NCI-H2196 (cell line): ENCODE results near the gene MAGOH.
"Not testable (repeated sequence)": the region's sequence is repeated elsewhere in the genome, so short reads cannot be mapped to it uniquely, and the experiment has no call there.

Experiments used
- DNase-seq: peaks from one replicate; lab custom pipeline; 2025; ENCODE audit not compliant: unreplicated experiment; lab: John Stamatoyannopoulos, UW

Gene MAGOH

DNA sequence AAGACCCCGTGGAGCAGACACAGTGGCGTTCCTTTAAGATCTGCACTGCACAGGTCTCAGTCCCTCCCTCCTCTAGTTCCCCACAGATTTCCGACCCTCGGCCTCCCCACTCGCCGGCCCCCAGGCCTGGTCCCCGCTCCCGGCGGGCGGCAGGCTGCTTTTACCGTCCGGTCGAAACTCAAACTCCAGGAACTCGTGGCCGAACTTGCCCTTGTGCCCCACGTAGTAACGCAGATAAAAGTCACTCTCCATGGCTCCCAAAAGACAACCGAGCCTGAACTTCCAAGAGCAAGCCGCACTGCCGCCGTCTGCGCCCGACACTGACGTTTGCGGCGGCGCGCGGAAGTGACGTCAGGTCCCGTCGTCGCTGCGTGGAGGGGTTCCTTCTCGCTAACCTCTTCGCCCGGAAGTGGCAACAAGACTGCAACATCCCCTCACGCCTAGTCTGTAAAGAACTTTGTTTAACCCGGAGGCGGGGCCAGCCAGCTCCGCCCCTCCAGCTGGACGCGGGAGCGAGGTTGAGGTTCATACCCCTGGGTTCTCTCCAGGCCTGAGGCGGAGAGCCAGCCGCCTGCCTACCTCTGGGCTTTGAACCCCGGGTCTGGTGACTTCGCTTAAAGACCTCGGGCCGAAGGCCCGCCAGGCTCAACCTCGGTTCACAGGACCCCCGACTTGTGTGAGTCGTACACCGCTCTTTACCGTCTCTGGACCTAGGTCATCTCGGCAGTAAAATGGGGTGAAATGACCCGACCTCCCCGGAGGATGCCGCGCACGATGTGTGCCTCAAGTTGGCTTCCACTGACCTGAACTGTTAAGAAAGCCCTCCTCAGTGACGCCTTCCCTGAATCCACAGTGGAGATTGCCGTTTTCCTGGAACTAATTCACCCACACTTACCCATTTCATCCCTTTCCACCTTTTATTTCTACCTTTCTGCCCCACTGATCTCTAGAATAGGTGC is at the start of gene MAGOH:
Gene MAGOH, minus strand, starts transcription at position 322 of the 959 bp plus-strand sequence. Its CDS starts 70 bp downstream, at position 252.
- peak; percentile 93 for DNase-seq

DNA sequence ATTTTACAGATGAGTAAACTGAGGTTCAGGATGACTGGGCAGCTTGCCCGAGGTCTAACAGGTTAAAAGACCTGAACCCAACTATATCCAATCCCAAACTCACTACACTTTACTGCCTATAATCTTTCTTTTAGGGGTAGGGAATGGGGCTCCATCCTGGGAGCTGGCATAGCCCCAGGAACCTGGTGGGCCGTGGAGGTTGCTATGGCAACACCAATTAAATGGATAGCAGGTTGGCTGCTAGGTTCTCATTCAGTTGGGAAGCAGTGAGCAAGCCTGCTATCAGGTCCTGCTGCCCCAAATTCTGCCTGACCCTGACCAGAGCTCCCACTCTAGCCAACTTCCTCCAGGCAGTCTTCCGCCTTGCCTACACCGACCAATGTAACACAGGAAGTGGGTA is 48.6 kb upstream of the MAGOH start:
- DNase-seq, result no peak

DNA sequence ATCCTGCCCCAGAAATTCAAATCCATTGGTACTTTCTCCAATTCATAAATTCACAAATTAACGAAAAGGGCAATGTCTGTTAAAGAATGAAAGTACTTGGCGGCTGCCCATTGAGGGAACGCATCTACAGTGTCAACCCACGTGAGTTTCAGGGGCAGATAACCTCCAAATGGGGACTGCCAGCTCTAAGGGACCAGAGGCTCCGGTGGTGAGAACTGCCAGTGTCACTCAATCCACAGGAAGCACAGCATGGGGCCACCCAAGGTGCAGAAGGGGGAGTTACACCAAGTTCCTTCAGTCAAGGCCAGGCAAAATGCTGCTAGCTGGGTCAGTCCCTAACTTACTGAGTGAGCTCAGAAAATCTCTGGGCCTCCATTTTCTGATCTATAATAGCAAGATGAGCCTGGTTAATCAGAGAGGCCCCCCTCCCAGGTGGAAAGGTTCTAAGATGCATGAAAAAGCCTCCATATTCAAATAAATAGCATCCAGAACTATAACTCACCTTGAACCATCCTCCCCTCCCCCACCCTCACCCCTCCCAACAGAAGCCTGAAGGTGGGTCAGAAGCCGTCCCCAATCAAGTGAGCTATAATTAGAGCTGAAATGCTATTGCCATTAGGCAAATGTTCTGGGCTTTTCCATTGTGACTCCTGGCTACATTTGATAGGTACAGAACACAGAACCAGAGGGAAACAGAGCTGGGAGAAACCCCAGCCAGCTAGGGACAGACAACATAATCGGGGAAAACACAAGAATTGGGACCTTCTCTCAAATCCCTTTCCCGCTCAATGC is 47.8 kb upstream of the MAGOH start:
- DNase-seq, result no peak

DNA sequence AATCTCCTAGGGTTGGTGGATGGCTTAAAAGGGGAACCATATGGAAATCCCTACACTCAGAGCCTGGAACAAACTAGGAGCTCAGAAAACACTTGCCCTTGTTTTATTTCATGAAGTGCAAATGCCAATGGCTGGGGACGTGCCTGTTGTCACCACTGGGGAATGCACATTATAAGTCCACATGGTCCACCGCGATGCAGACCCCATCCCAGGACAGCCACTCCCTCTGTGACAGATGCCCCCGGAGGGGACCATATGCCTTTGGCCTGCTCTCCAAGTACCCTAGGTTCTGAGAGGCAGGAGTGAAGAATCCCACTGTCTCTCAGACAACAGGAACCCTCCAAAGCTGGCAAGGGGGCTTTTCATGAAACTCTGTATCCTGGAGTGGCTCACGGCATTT is 47.2 kb upstream of the MAGOH start:
- DNase-seq, result no peak

DNA sequence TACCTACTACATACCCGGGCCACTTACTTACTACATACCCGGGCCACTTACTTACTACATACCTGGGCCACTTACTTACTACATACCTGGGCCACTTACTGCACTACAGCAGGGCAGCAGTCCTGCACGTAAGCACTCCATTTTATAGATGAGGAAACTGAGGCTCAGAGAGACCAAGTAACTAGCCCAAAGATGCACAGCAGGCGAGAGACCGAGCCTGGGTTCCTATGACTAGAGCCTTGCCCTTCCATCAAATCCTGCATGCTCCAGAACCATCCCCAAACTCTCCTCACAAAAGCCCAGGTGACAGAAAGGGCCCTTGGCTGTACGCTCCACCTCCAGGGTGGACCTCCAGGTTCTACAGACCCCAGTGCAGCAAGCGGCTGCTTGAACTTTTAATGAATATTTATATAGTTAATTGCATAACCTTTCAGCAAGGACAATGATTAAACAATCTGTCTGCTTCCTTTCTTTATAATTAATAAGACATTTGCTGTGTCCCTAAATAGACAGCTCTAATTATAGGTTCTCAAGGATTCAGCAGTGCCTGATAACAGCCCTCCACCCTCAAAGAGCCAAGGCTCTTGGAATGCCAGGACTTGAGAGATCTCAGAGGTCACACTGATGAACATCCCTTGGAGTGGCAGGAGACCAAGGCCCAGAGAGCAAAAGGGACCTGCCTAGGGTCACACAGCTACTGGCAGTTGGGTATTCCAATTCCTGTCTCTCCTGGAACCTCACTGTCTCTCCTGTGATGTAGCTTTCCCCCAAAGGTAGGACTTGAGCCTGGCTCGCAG is 46.1 kb upstream of the MAGOH start:
- DNase-seq, result no peak

DNA sequence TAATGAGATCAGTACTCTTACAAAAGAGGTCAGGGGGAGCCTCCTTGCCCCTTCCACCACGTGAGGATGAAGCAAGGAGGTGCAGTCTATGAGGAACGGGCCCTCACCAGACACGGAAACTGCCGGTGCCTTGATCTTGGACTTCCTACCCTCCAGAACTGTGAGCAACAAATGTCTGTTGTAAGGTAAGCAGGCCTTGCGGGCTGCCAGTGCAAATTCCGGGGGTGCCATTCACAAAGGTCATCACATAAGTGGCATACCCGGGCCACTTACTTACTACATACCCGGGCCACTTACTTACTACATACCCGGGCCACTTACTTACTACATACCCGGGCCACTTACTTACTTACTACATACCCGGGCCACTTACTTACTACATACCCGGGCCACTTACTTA is 44.8 kb upstream of the MAGOH start:
- DNase-seq, result not testable (repeated sequence)

DNA sequence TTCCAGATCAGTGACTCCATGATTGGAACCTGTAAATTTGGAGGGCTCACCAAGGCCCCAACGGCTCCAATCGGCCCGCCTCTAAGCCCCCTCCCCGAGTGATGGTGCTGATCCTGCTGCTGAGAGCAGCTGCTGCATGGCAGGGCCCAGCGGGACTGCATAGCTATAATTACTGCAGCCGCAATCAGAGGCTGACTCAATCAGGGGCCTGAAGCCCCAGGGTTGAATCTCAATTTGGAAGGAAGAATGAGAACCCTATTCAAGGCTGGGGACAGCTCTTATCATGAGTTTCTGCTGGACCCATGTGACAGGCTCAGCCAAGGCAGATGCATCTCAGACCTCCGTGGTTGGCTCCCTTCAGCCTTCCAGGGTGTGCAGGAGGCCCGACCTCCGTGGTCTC is 42.8 kb upstream of the MAGOH start:
- DNase-seq, result no peak

DNA sequence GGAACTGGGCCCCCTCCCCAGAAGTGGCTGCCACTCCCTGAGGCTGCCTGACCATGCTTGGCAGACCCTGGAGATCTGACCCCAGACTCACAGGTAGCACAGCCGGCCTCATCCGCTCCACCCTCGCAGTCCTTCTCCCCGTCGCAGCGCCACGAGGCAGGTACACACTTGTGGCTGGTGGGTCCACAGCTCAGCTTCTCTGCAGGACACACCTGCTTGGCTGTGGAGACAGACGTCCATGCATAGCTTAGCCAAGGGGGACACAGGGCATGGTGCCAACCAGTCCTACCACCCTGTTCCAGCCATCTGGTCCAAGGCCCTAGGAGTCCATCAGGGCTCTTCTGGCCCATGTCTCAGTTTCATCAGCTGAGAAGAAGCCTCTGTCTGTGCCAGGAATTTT is 42.2 kb upstream of the MAGOH start:
- no peak for DNase-seq

DNA sequence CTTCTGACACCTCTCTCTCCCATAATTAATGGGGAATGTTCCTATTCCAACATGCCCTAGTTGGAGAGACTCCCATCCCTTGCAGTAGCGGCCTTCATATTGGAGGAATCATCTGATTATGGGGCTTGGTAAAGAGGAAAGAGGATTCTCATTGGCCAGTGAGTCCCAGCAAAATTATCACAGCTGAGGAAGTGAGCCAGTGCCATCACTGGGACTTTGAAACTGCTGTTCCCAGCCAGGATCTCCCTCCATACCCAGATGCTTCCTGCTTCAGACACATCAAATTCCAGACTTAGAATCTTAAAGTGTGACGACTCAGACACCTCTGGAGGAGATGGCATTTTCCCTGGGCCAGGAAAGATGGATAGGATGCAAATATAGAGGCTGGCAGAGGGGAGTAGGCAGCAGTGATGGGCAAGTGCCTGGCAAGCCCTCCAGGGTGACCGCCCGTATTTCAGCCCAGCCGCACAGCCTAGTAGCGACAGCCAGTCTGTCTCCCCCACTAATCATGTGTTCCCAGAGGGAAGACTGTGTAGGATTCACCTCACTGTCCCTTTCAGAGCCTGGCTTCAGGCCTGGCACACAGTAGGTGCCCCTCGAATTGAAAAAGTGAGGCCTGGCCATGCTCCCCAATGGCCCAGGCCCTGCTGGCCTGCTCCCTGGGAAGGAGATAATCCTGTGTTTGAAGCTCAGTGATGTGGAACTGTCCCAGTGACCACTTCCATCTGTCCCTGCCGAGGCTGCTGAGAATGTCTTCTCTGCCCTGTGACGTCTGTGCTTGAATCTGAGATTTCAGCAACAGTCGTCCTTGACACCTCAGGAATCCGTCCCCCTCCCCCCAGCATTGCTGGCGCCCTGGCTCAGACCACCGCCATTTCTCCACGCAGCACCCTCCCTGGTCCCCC is 41.2 kb upstream of the MAGOH start:
- DNase-seq, result no peak

DNA sequence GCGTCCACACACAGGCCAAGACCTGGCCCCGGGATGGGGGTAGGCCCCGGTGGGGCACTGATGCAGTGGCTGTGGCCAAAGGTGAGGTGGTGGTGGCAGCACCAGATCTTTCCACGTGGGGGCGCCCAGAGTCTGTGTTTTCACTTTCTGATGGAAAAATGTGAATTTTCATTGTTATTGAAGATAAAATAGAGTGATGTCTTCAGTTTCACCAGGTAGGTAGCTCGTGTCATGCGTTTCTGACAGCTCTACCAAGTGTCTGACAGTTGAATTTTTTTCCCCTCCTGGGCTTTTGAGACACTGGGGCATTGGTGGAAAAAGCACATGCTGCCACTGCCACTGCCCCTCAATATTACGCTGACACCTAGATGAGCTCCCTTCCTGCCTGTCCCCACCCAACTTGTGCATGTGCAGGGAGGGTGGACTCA is 40.0 kb upstream of the MAGOH start:
- peak; percentile 40 for DNase-seq

DNA sequence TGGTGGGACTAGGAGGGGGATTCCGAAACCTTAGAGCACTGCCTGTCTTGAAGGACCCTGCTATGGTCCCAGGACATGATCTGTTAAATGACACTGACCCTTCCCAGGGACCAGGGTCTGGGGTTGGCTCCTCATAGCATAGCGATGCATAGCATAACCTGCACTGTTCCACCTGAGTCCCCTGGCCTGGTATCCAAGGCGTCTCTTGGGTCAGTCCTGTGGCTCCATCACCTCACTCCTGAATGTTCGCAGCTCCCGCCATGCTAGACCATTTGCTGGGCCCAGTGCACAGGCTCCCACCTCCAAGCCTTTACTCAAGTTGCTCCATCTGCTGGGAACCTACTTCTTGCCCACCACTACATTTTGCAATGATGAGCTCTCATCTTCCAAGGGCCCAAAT is 39.0 kb upstream of the MAGOH start:
- DNase-seq, result no peak

DNA sequence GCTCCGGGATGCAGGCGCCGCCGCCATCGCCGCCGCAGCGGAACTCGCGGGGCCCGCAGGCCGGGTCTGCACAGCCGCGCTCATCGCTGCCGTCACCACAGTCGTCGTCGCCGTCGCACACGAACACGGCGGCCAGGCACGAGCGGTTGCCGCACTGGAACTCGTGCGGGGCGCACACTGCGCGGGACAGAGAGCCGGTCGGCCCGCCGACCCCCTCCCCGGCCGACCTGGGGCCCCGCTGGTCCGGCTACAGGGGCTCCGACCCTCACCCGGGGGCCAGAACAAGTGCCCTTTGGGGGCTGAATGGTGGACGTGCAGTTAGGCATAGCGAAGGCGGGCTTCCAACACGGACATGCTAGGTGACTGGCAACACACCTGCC is 38.6 kb upstream of the MAGOH start:
- DNase-seq, result no peak

DNA sequence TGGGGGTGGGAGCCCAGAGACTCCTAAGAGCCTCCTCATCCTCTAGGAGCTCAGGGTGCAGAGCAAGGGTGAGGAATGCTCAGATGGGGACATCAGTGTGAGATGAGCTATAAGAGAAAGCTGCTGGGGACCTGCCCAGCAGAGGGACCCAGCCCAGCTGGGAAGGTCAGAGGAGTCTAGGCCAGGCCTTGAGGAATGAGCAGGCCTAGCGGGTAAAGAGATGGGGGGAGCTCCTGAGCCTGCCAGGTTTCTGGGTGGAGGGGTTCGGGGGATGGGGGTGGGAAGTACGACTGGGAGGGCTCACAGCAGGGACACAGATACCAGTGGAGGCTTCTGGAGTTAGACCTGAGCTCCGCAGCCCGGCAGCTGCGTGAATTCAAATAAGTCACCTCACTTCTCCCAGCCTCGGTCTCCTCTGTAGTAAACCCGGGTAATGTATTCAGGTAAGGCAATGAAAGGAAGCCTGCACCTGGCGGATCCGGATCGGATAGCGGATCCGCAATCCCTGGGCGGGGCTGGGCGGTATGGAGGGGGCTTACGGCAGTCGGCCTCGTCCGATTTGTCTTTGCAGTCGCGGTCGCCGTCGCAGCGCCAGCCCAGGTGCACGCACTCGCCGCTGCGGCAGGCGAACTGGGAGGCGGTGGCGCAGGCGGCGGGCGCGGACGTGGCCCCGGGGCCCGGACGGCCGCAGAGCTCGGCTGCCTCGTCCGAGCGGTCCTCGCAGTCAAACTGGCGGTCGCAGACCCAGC is 38.0 kb upstream of the MAGOH start:
- DNase-seq, result no peak

DNA sequence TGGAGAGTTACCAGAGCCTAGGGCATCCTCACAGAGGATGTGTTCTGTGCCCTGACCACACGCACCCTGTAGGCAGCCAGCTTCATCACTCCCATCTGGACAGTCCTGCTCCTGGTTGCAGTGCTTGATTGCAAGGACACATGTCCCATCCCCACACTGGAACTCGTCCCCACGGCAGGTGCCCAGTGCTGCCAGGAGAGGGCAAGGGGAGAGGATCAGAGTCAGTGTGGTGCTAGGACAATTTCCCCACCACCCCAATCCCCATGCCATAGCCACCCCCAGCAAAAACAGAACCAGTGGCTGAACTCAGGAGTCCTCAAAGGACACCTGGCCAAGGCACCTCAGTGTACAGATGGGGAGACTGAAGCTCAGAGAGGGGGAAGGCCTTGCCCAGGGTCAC is 37.2 kb upstream of the MAGOH start:
- DNase-seq, result no peak

DNA sequence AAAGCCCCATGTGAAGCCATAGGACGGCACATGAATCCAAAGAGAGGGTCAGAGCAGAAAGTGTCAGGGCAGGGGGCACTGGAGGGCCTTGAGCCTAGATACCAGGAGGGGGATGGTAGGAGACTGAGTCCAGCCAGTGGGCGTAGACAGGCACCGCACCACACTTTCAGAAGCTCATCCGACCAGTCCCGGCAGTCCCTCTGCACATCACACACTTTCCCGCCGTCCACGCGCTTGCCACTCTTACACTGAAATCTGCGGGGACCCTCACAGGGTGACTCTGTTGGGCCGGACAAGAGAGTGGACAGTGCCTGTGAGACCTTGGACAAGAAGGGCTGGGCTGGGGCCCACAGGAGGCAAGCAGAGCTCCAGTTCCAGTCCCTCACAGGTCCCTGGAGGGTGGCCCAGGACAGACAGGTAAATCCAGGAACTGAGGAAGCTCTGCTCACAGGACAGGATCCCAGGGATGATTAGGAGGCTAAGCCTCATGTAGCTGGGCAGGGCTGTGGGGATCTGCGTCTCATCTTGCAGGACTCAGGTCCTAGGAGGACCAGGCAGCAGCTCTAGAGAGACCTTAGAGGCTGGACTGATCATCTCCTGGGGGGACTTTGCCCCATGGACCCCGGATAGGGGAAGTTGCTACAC is 36.3 kb upstream of the MAGOH start:
- DNase-seq, result no peak

DNA sequence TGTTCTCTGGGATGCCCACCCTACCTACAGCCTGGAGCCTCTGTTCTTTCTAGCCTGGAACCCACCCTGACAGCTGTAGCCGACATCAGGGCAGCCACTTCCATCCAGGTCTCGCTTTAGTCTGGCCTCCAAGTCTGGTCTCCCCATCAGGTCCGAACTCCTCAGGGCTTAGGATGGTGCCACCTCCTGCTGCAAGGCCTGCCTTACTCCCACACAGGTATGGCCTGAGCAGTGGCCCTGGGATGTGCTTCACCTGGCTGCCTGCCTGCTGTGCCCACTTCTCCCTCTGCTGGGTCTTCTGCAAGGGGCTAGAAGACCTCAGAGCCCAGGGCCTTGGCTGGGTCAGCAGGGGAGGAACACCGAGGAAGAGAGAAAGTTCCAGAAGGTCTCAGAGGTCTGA is 35.7 kb upstream of the MAGOH start:
- no peak for DNase-seq

DNA sequence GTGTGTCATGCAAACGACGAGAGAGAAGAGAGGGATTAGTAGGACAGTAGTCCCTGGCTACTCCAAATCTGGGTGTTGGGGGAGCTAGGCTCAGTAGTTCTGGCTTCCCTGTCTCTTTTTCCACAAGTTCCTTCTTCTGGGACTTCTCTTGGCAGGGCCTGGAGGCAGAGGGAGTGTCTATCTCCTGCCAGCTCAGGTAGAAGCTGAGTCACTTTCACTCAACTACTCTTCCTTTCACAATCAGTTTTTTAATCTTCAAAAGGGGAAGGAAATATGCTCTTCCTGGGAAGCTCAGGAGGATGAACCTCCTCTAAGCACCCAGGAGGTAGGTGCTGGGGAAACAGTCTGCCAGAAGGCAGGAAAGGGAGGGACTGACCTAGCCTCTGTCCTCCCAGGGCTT is 35.2 kb upstream of the MAGOH start:
- DNase-seq, result no peak

DNA sequence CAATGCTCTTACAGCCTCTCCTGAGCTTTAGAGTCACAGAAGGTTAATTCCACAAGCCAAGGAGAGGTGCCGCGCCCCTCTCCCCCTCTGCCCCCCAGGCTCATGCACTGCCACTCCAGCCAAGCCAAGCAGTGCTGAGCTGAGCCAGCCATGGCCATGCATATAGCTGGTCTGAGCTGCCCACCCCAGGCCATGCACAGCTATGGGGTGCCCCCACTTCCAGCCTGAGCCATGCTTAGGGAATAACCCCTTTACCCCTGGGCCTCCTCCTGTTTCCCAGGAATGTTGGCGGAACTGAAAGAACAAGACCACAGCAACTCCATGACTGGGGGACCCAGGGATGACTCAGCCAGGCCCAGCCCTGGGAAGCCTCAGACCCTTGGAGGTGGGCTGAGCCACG is 34.0 kb upstream of the MAGOH start:
- DNase-seq, result no peak

DNA sequence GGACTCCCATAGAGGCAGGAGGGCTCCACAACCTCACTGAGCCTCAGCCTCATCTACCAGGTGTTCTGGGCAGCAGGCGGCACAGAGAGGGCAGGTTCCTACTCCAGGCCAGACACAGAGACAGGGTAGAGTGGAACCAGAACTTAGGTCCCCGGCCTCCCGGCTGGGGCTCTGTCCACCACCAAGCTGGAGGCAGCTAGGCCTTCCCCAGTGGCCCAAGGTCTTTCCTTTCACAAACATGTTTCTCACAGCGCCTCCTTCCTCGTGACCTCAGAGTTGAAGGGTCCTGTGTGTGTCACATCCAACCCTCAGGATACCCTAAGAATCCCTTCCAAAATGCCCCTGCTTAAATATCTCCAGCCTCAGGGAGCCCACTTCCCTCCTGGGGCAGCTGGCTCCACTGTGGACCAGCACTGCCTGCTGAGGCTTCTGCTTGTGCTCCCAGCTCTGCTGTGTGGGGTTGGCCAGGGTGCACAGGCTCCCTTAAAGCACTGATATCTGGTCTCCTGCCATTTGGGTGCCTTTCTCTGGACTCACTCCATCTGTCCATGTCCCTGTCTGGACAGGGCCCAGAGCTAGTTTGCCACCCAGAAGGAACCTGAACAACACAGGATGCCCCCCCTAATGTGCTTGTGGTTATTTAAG is 33.2 kb upstream of the MAGOH start:
- no peak for DNase-seq
